Ectodermal cell (in vitro differentiated cells): ENCODE measurements around the gene KLHL20.

ENCODE experiments used
- H3K27ac ChIP-seq: 2 replicates; pipeline ENCODE4 v1.7.0; 2013; ENCODE audit warnings: mild to moderate bottlenecking, low read depth, low read length; ENCODE audit not compliant: insufficient read depth, poor library complexity, severe bottlenecking
- H3K27me3 ChIP-seq: 2 replicates; pipeline ENCODE4 v1.7.0; 2013; ENCODE audit warnings: mild to moderate bottlenecking, low read length; ENCODE audit not compliant: insufficient read depth, control insufficient read depth, poor library complexity, severe bottlenecking
- H3K36me3 ChIP-seq: one replicate; pipeline ENCODE4 v1.7.0; 2013; ENCODE audit warnings: low read length; ENCODE audit not compliant: control insufficient read depth, insufficient read depth
- H3K4me1 ChIP-seq: one replicate; pipeline ENCODE4 v1.7.0; 2013; ENCODE audit warnings: low read length; ENCODE audit not compliant: control insufficient read depth, insufficient read depth
- H3K4me3 ChIP-seq: 2 replicates; pipeline ENCODE4 v1.7.0; 2013; ENCODE audit warnings: low read depth, low read length, control low read depth; ENCODE audit not compliant: insufficient read depth
- H3K9me3 ChIP-seq: 2 replicates; pipeline ENCODE4 v1.7.0; 2013; ENCODE audit warnings: mild to moderate bottlenecking, low read length, moderate library complexity; ENCODE audit not compliant: control insufficient read depth
- WGBS, 2 experiments: methylation state at CpG; one replicate each; pipeline ENCODE4 v1.1.7; 2013; ENCODE audit warnings: missing lambda C conversion rate in 2 of 2; 5-methylcytosine and 5-hydroxymethylcytosine counted together

KLHL20 gene

DNA sequence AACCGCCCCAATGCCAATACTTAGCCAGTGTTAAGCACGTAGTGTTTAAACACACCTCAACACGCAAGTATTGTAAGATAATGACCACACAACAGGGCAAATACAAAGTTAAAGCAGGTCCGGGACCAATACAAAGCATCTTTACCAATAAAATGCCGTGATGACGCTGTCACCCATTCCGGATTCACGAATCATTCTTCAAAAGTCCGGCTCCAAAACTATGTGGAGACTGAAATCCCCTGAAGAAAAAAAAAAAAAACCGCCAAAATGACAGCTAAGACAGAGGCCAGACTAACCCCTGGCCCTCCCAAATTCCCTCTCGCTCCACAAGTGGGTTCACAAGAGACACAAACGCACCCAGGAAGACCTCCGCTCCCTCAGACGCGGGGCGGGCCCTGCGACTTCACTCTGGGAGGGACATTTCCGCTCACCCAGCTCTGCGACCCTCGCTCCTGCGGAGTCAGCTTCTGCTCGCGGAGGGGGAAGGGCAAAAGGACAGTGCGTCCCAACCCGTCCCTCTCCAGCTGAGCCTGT, 109.1 kb downstream of the KLHL20 start:
- peaks cover 5% of the 10 kb centered on the region for H3K36me3 ChIP-seq
- H3K9me3 ChIP-seq = no peaks in the 10 kb centered on the region
- WGBS, 2 experiments = 0% methylated on average over 25 of the region's 25 CpGs
- no peaks in the 10 kb centered on the region for H3K27me3 ChIP-seq
- peak overlapping the region; percentile 97 for H3K27ac ChIP-seq
- peaks cover 7% of the 10 kb centered on the region for H3K4me1 ChIP-seq
- peak overlapping the region; percentile 80 for H3K4me3 ChIP-seq

DNA sequence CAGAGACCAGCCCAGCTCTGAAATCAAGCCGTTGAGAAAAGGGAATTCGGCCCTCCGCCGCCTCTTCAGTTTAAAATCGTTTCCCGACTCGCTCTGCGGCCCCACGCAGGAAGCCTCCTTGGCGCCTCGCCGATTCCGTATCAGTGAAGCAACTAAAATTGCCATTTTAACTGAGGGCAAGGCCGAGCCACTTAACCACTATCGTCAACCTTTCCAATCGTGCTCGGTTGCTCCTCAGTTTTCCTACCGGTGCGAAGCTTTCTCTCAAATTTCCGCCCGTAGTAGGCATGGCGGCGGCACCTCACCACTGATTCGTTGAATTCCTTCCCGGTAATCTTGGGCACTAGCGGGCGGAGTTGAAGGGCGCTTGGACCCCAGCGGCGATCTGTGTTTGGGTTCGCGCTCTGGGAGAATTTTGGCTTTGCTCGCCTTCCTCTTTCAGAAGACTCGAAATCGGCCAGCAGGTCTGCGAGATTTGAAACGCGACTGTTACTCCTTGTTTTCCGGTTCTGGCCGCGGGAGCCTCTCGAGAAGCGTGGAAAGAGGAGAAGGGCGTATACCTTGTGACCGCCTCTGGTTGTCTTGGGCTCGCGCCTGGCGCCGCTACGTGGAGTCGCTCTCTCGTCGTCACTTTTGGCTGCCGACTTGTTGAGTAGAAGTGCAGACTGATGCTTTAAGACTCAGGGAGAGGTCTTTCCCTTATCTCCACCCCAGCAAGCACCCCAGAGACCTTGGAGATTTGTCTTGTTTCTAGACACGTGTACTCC, 109.7 kb downstream of the KLHL20 start, which contains the start of the genes CENPL and DARS2:
TSS of gene CENPL (minus strand) at position 569 of the 767 bp plus-strand sequence. CDS start 13,584 bp downstream, outside the sequence.
TSS of gene DARS2 (plus strand) at position 359 of the 767 bp plus-strand sequence. CDS start 557 bp downstream, outside the sequence.
- H3K4me1 ChIP-seq = peaks cover 7% of the 10 kb centered on the region

DNA sequence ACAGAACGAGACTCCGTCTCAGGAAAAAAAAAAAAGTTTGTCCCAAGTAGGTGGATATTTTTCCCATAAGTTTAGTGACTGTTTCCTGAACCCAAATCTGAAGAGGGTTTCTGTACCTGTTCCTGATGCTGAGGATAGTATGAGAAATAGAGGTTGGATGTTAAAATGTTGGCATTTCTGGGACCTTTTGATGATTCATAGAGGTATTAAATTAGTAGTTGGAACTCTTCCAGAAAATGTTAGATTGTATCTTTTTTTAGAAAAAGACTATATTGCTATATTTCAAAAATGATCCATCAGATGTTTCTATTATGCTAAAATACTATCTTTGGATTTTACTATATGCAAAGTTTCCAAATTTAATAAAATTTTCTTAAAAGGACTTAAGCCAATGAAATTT, 112.8 kb downstream of the KLHL20 start:
- H3K36me3 ChIP-seq = peaks cover 13% of the 10 kb centered on the region
- no peaks in the 10 kb centered on the region for H3K9me3 ChIP-seq
- no peak overlapping the region for H3K27ac ChIP-seq
- H3K4me3 ChIP-seq = no peak overlapping the region
- 90 to 95% methylated on average over 2 of the region's 2 CpGs for WGBS, 2 experiments
- H3K27me3 ChIP-seq = no peaks in the 10 kb centered on the region
- H3K4me1 ChIP-seq = peaks cover 7% of the 10 kb centered on the region

More for the DNA sequence above, 109.7 kb downstream of the KLHL20 start, which contains the start of the genes CENPL and DARS2:
- H3K4me3 ChIP-seq = peak within 1 kb of the TSS; percentile 80
- 0 to 1% methylated on average over 55 of the region's 55 CpGs for WGBS, 2 experiments
- peak within 1 kb of the TSS; percentile 97 for H3K27ac ChIP-seq
- H3K27me3 ChIP-seq = no peaks in the 10 kb centered on the region
- peaks cover 5% of the 10 kb centered on the region for H3K36me3 ChIP-seq
- H3K9me3 ChIP-seq = no peaks in the 10 kb centered on the region

DNA sequence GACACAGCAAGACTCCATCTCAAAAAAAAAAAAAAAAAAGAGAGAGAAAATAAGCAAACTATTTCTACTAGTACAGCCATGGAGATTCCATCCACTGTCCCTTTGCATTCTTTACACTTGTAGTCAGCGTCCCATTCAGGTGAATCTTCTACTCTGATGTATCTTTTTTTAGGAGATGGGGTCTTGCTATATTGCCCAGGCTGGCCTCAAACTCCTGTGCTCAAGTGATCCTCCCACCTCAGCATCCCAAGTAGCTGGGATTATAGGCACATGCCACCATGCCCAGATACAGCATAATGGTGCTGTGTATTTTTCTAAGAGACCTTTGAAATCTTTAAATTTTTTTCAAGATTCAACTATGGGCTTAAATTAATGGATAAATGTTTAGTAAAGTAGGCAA, 118.0 kb downstream of the KLHL20 start:
- Histone ChIP-seq H3K36me3 (peaks cover 23% of the 10 kb centered on the region), H3K27me3 (no peaks in the 10 kb centered on the region), H3K4me3 (no peak overlapping the region), H3K27ac (no peak overlapping the region), H3K4me1 (no peaks in the 10 kb centered on the region), H3K9me3 (no peaks in the 10 kb centered on the region)
- WGBS, 2 experiments = 96% methylated on average over 1 of the region's 1 CpG; no CpG with 5 or more reads in 1 of the 2 experiments
